Calu3 (cell line): ENCODE measurements around the gene RPAIN. TPM values are rescaled to one million over a fixed set of nuclear protein-coding genes. Genes with fewer than 3 reads are reported as not detected.
A peak's percentile ranks its signal among the peaks of the same experiment; 100 is the strongest.

ENCODE experiments used
- BruUV-seq: library from RNA; stranded (reverse); fragments of 400-500 nt; replicated peaks from 2 replicates; lab custom pipeline; 2021; lab: Mats Ljungman, UMichigan
- CTCF ChIA-PET: fragments of 300-600 bp; sonication (Branson Sonifier 250); formaldehyde crosslinking; loops from one replicate; lab custom pipeline; 2022; ENCODE audit warnings: antibody characterized with exemption; lab: Charles Lee
- DNase-seq: peaks from one replicate; pipeline ENCODE4 v3.0.0; 2022
- H3K27ac Mint-ChIP-seq: one replicate; pipeline ENCODE4 v1.8.0; 2022; ENCODE audit warnings: mixed read lengths; ENCODE audit not compliant: unreplicated experiment
- H3K27me3 Mint-ChIP-seq: one replicate; pipeline ENCODE4 v1.8.0; 2022; ENCODE audit warnings: mixed read lengths; ENCODE audit not compliant: unreplicated experiment
- H3K36me3 Mint-ChIP-seq: one replicate; pipeline ENCODE4 v1.8.0; 2022; ENCODE audit warnings: mild to moderate bottlenecking, moderate library complexity, mixed read lengths; ENCODE audit not compliant: insufficient read depth, unreplicated experiment
- H3K4me1 Mint-ChIP-seq: one replicate; pipeline ENCODE4 v1.8.0; 2022; ENCODE audit warnings: mild to moderate bottlenecking, low read depth, mixed read lengths; ENCODE audit not compliant: unreplicated experiment
- H3K4me3 Mint-ChIP-seq: one replicate; pipeline ENCODE4 v1.8.0; 2022; ENCODE audit warnings: mild to moderate bottlenecking, low read depth, moderate library complexity, mixed read lengths; ENCODE audit not compliant: unreplicated experiment
- H3K9me3 Mint-ChIP-seq: one replicate; pipeline ENCODE4 v1.8.0; 2022; ENCODE audit warnings: low read depth, mixed read lengths; ENCODE audit not compliant: unreplicated experiment
- CTCF ChIP-seq: fragments of 200-600 bp; IDR thresholded peaks from one replicate; pipeline ENCODE4 v1.8.0; 2022; ENCODE audit warnings: antibody characterized with exemption; ENCODE audit not compliant: unreplicated experiment
- intact Hi-C: fragments of 100-400 bp; cut with micrococcal nuclease; formaldehyde crosslinking; loops from one replicate; pipeline ENCODE4 v1.10.0; 2022; ENCODE audit not compliant: unreplicated experiment
- total RNA-seq: library from RNA; stranded (reverse); gene quantifications from 2 replicates; pipeline ENCODE4 v1.2.3, GENCODE V29; 2022

The RPAIN gene
- total RNA-seq, 1 experiment from 2014 or later, result 42.0 TPM

GRCh38 chr17:5419356-5419958, 525 bp upstream of the RPAIN start, which contains the start of gene NUP88:
TSS of gene NUP88 (minus strand) at chr17:5419662. CDS start at chr17:5419650, 12 bp downstream.
- TF ChIP-seq CTCF, result no peak
- Mint-ChIP-seq H3K27ac (peak within 1 kb of the TSS; percentile 83), H3K9me3 (no peaks in the 10 kb centered on the region), H3K4me1 (peaks cover 12% of the 10 kb centered on the region), H3K36me3 (peaks cover 62% of the 10 kb centered on the region), H3K4me3 (peak within 1 kb of the TSS; percentile 84), H3K27me3 (no peaks in the 10 kb centered on the region)
- DNase-seq, result peak; percentile 94
- BruUV-seq, result no TSS peak
- intact Hi-C loops, result no loop called here
- CTCF ChIA-PET, result interaction anchor here (0.9 kb wide), 1 partner anchor 20 kb away, joined by 5 read pairs; the partner anchor contains the start of gene C1QBP

- Mint-ChIP-seq H3K27me3 (no peaks in the 10 kb centered on the region), H3K4me1 (peaks cover 12% of the 10 kb centered on the region), H3K36me3 (peaks cover 46% of the 10 kb centered on the region), H3K9me3 (no peaks in the 10 kb centered on the region), H3K4me3 (no peak overlapping the region), H3K27ac (no peak overlapping the region)
- no peak for DNase-seq
- TF ChIP-seq CTCF, result no peak
- intact Hi-C loops, result no loop called here
- BruUV-seq, result no TSS peak
- CTCF ChIA-PET, result interaction anchor here (1.9 kb wide), 1 partner anchor 17 kb away, joined by 10 read pairs; the partner anchor contains the start of gene C1QBP
Measured at GRCh38 chr17:5422505-5422904, 2.5 kb downstream of the RPAIN start.

DNA sequence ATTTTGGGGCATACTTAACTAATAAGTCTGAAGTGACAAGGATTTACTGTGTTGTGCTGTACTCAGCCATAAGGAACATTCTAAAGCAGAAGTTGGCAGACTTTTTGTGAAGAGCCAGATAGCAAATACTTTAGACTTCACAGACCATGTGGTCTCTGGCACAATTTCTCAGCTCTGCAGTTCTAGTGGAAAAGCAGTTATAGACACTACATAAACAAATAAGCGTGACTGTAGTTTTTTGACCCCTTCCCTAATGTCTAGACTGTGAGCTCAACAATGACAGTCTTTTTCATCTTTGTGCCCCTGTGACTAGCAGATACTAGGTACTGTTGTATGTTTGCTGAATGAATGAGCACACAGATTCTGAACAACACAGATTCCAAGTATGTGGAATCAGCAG, 4.9 kb downstream of the RPAIN start:
- BruUV-seq, result no TSS peak
- CTCF ChIA-PET, result no interaction called here
- Mint-ChIP-seq H3K36me3 (peaks cover 32% of the 10 kb centered on the region), H3K4me1 (peaks cover 12% of the 10 kb centered on the region), H3K4me3 (no peak overlapping the region), H3K9me3 (no peaks in the 10 kb centered on the region), H3K27me3 (no peaks in the 10 kb centered on the region), H3K27ac (no peak overlapping the region)
- no peak for TF ChIP-seq CTCF
- intact Hi-C loops, result no loop called here
- no peak for DNase-seq

- DNase-seq, result no peak
- no peaks in the 10 kb centered on the region for H3K9me3 Mint-ChIP-seq
- no peak overlapping the region for H3K27ac Mint-ChIP-seq
- TF ChIP-seq CTCF, result no peak
- BruUV-seq, result no TSS peak
- no peaks in the 10 kb centered on the region for H3K27me3 Mint-ChIP-seq
- H3K4me1 Mint-ChIP-seq, result peaks cover 12% of the 10 kb centered on the region
- intact Hi-C loops, result no loop called here
- CTCF ChIA-PET, result no interaction called here
- peaks cover 23% of the 10 kb centered on the region for H3K36me3 Mint-ChIP-seq
- no peak overlapping the region for H3K4me3 Mint-ChIP-seq
Measured at GRCh38 chr17:5425826-5426225, 5.8 kb downstream of the RPAIN start.
